ENCODE measurements around the gene PEAR1. TPM values are rescaled to one million over a fixed set of nuclear protein-coding genes. Genes with fewer than 3 reads are reported as not detected.

Gene PEAR1
- total RNA-seq, 1 donor from 2014 or later = 0.09 TPM

- intact Hi-C loops (cut with micrococcal nuclease) = loop anchor here (5.0 kb wide), 1 partner anchor 44 kb away; no protein-coding TSS in a partner anchor
These were observed 19.6 kb downstream of the PEAR1 start for GRCh38 chr1:156912861-156913808.

DNA sequence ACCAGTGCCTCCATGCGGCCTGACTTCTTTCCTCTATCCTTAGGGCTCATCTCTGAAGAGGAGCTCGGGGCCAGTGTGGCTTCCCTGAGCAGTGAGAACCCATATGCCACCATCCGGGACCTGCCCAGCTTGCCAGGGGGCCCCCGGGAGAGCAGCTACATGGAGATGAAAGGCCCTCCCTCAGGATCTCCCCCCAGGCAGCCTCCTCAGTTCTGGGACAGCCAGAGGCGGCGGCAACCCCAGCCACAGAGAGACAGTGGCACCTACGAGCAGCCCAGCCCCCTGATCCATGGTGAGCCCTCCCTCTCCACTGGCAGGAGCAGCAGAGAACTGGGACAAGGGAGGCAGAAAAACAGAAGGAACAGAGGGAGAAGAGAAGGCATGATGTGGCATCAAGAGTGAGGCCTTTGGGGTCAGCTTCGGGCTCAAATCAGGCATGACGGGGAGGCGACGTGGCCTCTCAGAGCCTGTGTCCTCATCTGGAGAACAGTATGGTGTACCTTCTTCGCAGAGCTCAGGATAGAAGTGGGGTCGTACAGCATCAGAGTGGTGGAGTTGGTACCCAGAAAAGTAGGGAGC, 20.4 kb downstream of the PEAR1 start:
- intact Hi-C loops (cut with micrococcal nuclease) = loop anchor here (5.0 kb wide), 1 partner anchor 43 kb away; no protein-coding TSS in a partner anchor

- intact Hi-C loops (cut with micrococcal nuclease) = loop anchor here (5.0 kb wide), 1 partner anchor 43 kb away; no protein-coding TSS in a partner anchor
These were observed 20.9 kb downstream of the PEAR1 start for GRCh38 chr1:156914440-156914856.

DNA sequence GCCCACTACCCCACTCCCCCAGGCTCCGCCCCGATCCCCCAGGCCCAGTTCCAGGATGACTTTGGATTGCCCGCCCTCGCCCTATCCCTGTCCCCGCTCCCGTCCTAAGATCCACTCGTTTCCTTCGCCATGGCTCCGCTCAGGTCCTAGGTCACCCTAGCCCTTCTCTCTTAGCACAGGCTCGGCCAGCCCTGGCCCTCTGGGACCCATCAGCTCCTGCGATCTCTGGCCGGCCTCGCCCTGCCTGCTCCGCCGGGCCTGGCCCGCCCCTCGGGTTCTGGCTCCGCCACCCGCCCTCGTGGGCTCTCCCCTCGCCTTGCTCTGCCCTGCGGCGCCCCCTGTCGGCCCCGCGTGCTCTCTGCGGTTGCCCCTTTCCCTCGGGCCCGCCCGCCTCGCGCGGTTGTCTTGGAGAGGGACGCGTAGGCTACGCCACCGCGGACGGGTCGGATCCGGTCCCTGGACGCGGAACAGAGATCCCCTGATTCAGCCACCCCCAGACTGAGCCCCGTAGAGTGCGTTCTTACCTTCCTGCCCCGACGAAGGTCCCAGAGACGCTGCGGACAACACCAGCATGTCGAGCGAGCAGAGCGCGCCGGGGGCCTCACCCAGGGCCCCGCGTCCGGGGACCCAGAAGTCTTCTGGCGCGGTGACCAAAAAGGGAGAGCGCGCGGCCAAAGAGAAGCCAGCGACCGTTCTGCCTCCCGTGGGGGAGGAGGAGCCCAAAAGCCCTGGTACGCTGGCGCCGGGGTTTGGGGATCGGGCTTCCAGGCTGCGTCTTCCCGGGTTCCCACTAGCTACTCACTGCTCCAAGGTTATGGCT, 26.9 kb downstream of the PEAR1 start, which contains the start of gene LRRC71:
TSS of gene LRRC71 (plus strand) at position 400 of the 820 bp plus-strand sequence. CDS start at position 572, 172 bp downstream.
- intact Hi-C loops (cut with micrococcal nuclease) = loop anchor here (1.0 kb wide), 1 partner anchor 28 kb away; no protein-coding TSS in a partner anchor

DNA sequence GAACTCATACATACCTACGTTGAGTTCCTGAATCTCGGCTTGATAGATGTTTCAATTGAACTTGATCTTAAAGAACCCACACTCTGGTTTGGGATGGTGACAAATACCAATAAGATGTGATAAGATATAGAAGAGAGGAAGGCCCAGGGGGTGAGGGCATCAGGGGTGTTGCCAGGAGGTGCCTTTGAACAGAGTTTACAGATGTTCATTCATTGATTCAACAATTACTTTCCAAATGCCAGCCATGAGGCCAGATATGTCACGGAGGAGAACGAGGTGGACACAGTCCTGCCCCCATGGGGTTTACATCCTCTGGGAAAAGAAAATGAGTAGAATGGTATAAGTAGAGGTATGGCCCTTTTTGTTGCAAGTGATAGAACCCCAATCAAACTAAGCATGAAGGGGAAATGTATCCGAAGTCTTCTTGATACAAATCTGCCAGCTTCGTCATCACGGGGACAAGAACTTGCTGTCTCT, 27.6 kb downstream of the PEAR1 start:
- intact Hi-C loops (cut with micrococcal nuclease) = no loop called here

GRCh38 chr1:156922986-156923669, 29.6 kb downstream of the PEAR1 start:
- intact Hi-C loops (cut with micrococcal nuclease) = no loop called here

- intact Hi-C loops (cut with micrococcal nuclease) = no loop called here
These were observed 30.4 kb downstream of the PEAR1 start for GRCh38 chr1:156923670-156924477.

- intact Hi-C loops (cut with micrococcal nuclease) = no loop called here
These were observed 31.1 kb downstream of the PEAR1 start for GRCh38 chr1:156924478-156925153.

DNA sequence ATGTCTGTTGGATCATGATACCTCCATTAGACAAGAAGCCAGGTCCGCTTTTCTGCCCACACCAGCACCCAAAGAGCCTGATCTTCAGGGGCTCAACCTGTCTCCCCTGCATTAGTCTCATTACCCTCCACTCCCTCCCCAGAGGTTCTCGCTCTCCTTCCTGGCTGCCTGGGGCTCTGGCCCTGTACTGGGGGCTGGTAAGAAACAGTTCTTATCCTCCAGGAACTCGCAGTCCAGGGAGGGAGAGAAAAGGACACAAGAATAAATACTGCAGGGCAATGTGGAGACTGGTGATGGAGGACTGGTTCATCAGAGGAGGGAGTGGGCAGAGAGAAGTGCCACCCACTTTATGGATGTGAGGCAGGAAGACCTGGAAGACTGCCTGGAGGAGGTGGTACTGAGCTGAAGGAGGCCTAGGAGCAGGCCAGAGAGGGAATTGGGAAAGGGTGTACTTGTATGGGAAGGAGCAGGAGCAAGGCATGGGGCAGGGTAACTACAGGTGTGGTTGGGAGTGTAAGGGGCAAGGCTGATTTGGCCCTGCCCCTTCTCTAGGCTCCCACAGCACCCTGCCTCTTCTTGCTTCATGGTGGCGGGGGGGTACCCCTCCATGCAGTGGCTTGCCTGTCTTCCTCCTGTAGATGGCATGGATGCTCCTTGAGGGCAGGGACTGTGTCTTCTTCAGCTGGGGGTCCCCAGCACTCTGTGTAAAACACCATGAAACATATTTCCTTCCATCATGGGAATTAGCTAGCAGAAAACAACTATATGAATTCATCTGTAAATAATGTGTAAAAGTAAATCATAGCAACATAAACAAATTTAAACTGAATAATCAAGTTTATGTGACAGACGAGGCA, 31.9 kb downstream of the PEAR1 start:
- intact Hi-C loops (cut with micrococcal nuclease) = no loop called here

DNA sequence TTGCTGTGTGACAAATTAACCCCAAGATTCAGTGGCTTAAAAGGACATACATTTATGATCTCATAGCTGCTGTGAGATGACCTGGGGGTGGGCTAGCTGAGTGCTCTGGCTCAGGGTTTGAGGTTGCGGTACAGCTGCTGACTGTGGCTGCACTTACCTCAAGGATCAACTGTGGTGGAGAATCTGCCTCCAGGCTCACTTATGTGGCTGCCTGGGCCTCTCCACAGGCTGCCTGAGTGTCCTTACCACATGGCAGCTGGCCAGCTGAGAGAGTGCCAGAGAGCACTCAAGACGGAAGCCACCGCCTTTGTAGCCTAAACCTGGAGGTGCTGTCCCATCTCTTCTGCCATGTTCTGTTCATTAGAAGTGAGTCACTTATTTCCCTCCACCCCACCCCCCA, 32.7 kb downstream of the PEAR1 start:
- intact Hi-C loops (cut with micrococcal nuclease) = no loop called here

- intact Hi-C loops (cut with micrococcal nuclease) = loop anchor here (1.0 kb wide), 1 partner anchor 34 kb away; no protein-coding TSS in a partner anchor
These were observed 33.2 kb downstream of the PEAR1 start for GRCh38 chr1:156926695-156927094.

DNA sequence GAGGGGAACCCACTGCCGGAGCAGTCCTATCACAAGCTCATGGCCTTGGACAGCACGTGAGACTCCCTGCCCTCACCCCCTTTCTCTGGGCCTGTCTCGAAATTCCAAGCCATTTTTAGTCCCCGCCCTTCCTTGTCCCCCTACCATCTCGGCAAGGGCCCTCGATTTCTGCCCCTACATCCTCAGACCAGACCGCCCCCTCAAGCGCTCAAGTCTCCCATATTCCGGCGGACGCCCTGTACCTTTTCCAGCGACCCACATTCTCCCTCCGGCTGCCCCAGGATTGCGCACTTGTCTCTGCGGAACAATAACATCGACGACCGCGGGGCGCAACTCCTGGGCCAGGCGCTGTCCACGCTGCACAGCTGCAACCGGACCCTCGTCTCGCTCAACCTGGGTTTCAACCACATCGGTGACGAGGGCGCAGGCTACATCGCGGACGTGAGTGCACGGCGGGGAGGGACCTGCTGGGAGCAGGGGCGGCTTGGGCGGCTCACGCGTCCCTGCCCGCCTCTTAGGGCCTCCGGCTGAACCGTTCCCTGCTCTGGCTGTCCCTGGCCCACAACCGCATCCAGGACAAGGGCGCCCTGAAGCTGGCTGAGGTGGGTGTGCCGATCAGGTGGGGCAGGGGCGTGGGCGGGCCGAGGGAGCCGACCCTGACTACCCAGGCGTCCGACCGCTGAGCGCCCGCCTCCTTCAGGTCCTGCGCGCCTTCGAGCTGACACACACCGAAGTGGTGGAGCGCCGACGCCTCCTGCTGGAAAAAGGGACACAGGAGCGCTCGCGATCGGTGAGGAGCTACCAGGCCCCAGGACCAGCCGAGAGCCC, 33.9 kb downstream of the PEAR1 start:
- intact Hi-C loops (cut with micrococcal nuclease) = loop anchor here (1.0 kb wide), 1 partner anchor 35 kb away; no protein-coding TSS in a partner anchor

DNA sequence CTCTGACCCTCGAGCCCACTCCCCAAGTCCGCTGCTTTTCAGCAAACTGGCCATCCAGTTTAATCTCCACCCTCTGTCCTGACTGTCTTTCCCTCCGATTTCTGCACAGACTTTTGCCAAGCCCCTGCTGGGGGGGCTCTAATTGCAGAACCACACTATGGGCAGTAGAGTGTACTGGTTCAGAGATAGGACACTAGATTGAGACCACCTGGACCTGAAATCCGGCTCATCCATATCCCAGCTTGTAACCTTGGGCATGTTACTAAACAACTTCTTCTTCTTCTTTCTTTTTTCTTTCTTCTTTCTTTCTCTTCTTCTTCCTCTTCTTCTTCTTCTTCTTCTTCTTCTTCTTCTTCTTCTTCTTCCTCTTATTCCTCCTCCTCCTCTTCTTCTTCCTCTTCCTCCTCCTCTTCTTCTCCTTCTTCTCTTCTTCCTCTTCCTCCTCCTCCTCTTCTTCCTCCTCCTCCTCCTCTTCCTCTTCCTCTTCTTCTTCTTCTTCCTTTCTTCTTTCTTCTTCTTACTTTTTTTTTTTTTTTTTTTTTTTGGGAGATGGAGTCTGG, 34.6 kb downstream of the PEAR1 start:
- intact Hi-C loops (cut with micrococcal nuclease) = no loop called here

GRCh38 chr1:156929596-156930238, 36.2 kb downstream of the PEAR1 start:
- intact Hi-C loops (cut with micrococcal nuclease) = no loop called here

- intact Hi-C loops (cut with micrococcal nuclease) = no loop called here
These were observed 37.0 kb downstream of the PEAR1 start for GRCh38 chr1:156930483-156930882.

DNA sequence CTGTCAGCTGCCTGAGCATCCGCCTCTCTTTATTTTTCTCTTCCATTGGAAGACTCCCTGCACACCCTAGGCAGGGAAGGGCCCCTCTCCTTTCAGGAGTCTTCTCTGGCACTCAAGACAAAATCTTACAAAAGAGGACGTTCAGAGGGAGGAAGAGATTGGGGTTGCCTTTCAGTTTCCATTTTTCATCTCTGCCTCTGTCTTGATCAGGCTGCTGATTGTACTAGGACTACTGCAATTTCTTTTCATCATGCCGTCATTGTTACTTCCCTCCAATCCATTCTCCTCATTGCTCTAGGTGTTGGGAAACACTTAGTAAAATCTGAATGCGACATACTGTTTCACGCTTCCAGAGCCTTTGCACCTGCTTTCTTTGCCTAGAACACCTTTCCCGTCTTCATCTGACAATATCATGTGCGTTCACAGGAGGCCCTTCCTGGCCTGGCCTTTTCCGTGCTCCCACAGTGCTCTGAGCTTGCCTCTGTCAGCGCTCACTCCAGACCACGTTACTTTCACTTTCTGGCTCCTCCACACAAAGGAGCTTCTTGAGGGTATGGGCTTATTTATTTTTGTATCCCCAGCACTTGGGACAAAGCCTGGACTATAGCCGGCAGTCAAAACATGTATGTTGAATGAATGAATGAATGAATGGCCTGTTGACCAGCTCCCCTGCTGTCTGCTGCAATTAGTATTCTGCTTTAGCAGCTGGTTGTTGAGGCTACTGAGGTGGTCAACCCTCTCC, 37.9 kb downstream of the PEAR1 start:
- intact Hi-C loops (cut with micrococcal nuclease) = no loop called here
